Mesenchymal stem cell (in vitro differentiated cells and primary cell): Measurements from ENCODE around the gene HELT.
"Not testable (repeated sequence)": the region's sequence is repeated elsewhere in the genome, so short reads cannot be mapped to it uniquely, and the experiment has no call there.

Experiments used
- DNase-seq: peaks from one replicate; pipeline ENCODE4 v3.0.0-alpha.2; 2013
- H2AFZ ChIP-seq: one replicate; pipeline ENCODE4 v1.6.1; 2013; ENCODE audit warnings: low read depth, mild to moderate bottlenecking, control low read depth, inconsistent platforms, low read length, moderate library complexity
- H2AK5ac ChIP-seq: 2 replicates; pipeline ENCODE4 v1.6.1; 2013; ENCODE audit warnings: low read length, moderate library complexity, mild to moderate bottlenecking, inconsistent platforms; ENCODE audit not compliant: severe bottlenecking
- H2BK120ac ChIP-seq: one replicate; pipeline ENCODE4 v1.6.1; 2013; ENCODE audit warnings: low read depth, mild to moderate bottlenecking, inconsistent platforms, low read length, moderate library complexity
- H2BK12ac ChIP-seq, 2 experiments: one replicate each; pipeline ENCODE4 v1.6.1; 2013; ENCODE audit warnings: inconsistent platforms in 2 of 2, low read length in 2 of 2, mild to moderate bottlenecking in 2 of 2, moderate library complexity in 2 of 2, control low read depth in 1 of 2
- H2BK15ac ChIP-seq: one replicate; pipeline ENCODE4 v1.6.1; 2013; ENCODE audit warnings: mild to moderate bottlenecking, low read depth, inconsistent platforms; ENCODE audit not compliant: poor library complexity, severe bottlenecking
- H2BK5ac ChIP-seq: 2 replicates; pipeline ENCODE4 v1.6.1; 2013; ENCODE audit warnings: low read depth, mild to moderate bottlenecking, low read length, control low read depth, inconsistent platforms; ENCODE audit not compliant: poor library complexity, severe bottlenecking
- H3K14ac ChIP-seq, 2 experiments: one replicate each; pipeline ENCODE4 v1.6.1; 2013; ENCODE audit warnings: inconsistent platforms in 2 of 2, low read length in 2 of 2, control low read depth in 1 of 2, mild to moderate bottlenecking in 1 of 2, moderate library complexity in 1 of 2
- H3K18ac ChIP-seq, 2 experiments: one replicate each; pipeline ENCODE4 v1.6.1; 2013; ENCODE audit warnings: inconsistent platforms in 2 of 2, low read length in 2 of 2, control low read depth in 1 of 2, low read depth in 1 of 2, mild to moderate bottlenecking in 1 of 2
- H3K23ac ChIP-seq, 2 experiments: one replicate each; pipeline ENCODE4 v1.6.1; 2013; ENCODE audit warnings: inconsistent platforms in 2 of 2, low read length in 2 of 2, mild to moderate bottlenecking in 2 of 2, moderate library complexity in 2 of 2, control low read depth in 1 of 2
- H3K27ac ChIP-seq: 2 replicates; pipeline ENCODE4 v1.5.1; 2013; ENCODE audit warnings: mild to moderate bottlenecking, moderate library complexity, low read length, control low read depth, inconsistent platforms; ENCODE audit not compliant: poor library complexity, severe bottlenecking
- H3K27me3 ChIP-seq, 2 experiments: 2 replicates each; pipeline versions ENCODE4 v1.6.1 to v1.7.0; 2013; ENCODE audit warnings: low read length in 2 of 2, mild to moderate bottlenecking in 2 of 2, moderate library complexity in 2 of 2, control low read depth in 1 of 2, inconsistent platforms in 1 of 2; ENCODE audit not compliant: control insufficient read depth in 1 of 2, insufficient read depth in 1 of 2
- H3K36me3 ChIP-seq, 2 experiments: 2 replicates each; pipeline versions ENCODE4 v1.6.1 to v1.7.0; 2013; ENCODE audit warnings: low read length in 2 of 2, control low read depth in 1 of 2, inconsistent platforms in 1 of 2, low read depth in 1 of 2, mild to moderate bottlenecking in 1 of 2; ENCODE audit not compliant: insufficient read depth in 2 of 2, control insufficient read depth in 1 of 2
- H3K4ac ChIP-seq, 2 experiments: one replicate each; pipeline ENCODE4 v1.6.1; 2013; ENCODE audit warnings: inconsistent platforms in 2 of 2, low read length in 2 of 2, mild to moderate bottlenecking in 2 of 2, moderate library complexity in 2 of 2, control low read depth in 1 of 2, low read depth in 1 of 2
- H3K4me1 ChIP-seq: 2 replicates; pipeline ENCODE4 v1.6.1; 2013; ENCODE audit warnings: low read depth, low read length, control low read depth; ENCODE audit not compliant: control insufficient read depth, insufficient read depth
- H3K4me2 ChIP-seq: 2 replicates; pipeline ENCODE4 v1.6.1; 2013; ENCODE audit warnings: low read length, mild to moderate bottlenecking, inconsistent platforms; ENCODE audit not compliant: poor library complexity, severe bottlenecking
- H3K4me3 ChIP-seq, 2 experiments: 2 replicates each; pipeline versions ENCODE4 v1.5.1 to v1.7.0; 2013; ENCODE audit warnings: low read length in 2 of 2, mild to moderate bottlenecking in 2 of 2, control low read depth in 1 of 2, low read depth in 1 of 2; ENCODE audit not compliant: insufficient read depth in 1 of 2
- H3K79me1 ChIP-seq: replicated peaks from 2 replicates; pipeline ENCODE4 v1.6.1; 2013; ENCODE audit warnings: mild to moderate bottlenecking, control low read depth, low read length, inconsistent platforms; ENCODE audit not compliant: poor library complexity, severe bottlenecking
- H3K9ac ChIP-seq: 2 replicates; pipeline ENCODE4 v1.7.0; 2013; ENCODE audit warnings: mild to moderate bottlenecking, low read length, moderate library complexity
- H3K9me3 ChIP-seq: 2 replicates; pipeline ENCODE4 v1.7.0; 2013; ENCODE audit warnings: mild to moderate bottlenecking, low read length; ENCODE audit not compliant: control insufficient read depth
- H4K8ac ChIP-seq: one replicate; pipeline ENCODE4 v1.6.1; 2013; ENCODE audit warnings: inconsistent platforms, mild to moderate bottlenecking, low read length, moderate library complexity
- H4K91ac ChIP-seq: one replicate; pipeline ENCODE4 v1.6.1; 2013; ENCODE audit warnings: mild to moderate bottlenecking, low read length, inconsistent platforms
- WGBS: methylation state at CpG from one replicate; pipeline ENCODE4 v1.1.7; 2013; ENCODE audit warnings: mixed read lengths; 5-methylcytosine and 5-hydroxymethylcytosine counted together

The HELT gene

GRCh38 chr4:185036842-185037241 is 18.6 kb downstream of the HELT start:
- Histone ChIP-seq H3K4ac (no peak overlapping the region), H3K4me2 (no peak overlapping the region), H3K4me1 (no peaks in the 10 kb centered on the region), H3K14ac (peak overlapping the region in 1 of 2 experiments; percentile 68), H3K23ac (no peak overlapping the region), H3K9me3 (no peaks in the 10 kb centered on the region), H2BK15ac (no peak overlapping the region), H4K91ac (no peak overlapping the region), H2BK120ac (no peak overlapping the region), H3K27ac (no peak overlapping the region), H2BK12ac (no peak overlapping the region), H3K18ac (no peak overlapping the region), H3K27me3 (peaks cover 12 to 33% of the 10 kb centered on the region in 2 experiments), H2AFZ (no peak overlapping the region), H4K8ac (no peak overlapping the region), H3K36me3 (no peaks in the 10 kb centered on the region), H2AK5ac (no peak overlapping the region), H3K9ac (no peak overlapping the region), H3K4me3 (no peak overlapping the region), H2BK5ac (no peak overlapping the region), H3K79me1 (no peaks in the 10 kb centered on the region)
- 61% methylated on average over 5 of the region's 6 CpGs for WGBS
- no peak for DNase-seq

DNA sequence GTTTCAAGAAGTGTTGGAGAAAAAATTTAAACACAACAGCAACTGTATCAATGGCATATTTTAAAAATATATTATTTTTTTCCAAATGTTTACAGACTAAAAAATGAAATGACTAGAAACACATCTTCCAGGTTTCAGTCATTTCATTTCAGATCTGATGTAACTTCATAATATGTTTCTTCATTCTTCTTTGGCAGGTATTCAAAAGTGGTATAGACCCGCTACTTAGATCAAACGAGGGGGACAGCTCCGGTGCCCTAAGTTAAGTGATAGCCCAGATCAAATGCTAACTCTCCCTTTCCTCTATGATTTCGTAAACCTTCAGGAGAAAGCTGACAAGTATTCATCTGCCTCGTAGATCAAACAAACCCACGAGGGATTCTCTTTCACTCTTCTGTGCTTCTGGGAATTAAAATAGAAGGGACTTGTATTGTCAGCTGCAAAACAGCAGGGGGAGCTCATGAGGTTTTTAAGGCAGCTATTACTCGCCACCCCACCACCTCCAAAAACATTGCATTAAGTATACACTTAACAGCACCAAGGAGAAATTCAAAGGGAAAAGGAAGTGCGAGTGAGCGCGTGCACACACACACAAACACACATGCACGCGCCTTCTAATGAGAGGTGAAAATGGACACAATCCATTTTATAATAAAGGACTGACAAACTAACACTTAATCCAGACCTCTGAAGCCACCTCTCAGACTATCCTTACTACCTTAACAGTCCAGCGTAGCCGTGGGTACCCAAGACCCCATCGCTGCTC is 21.4 kb downstream of the HELT start:
- no peak overlapping the region for H3K23ac ChIP-seq
- DNase-seq, result peak; percentile 56
- H3K4me1 ChIP-seq, result no peaks in the 10 kb centered on the region
- H3K9ac ChIP-seq, result peak overlapping the region; percentile 56
- no peak overlapping the region for H3K14ac ChIP-seq
- H3K27ac ChIP-seq, result no peak overlapping the region
- H2AK5ac ChIP-seq, result no peak overlapping the region
- no peak overlapping the region for H4K91ac ChIP-seq
- no peak overlapping the region for H4K8ac ChIP-seq
- H3K4me2 ChIP-seq, result peak overlapping the region; percentile 33
- H3K18ac ChIP-seq, result no peak overlapping the region
- no peak overlapping the region for H3K4ac ChIP-seq
- H3K36me3 ChIP-seq, result no peaks in the 10 kb centered on the region
- peaks cover 0 to 10% of the 10 kb centered on the region in 2 experiments for H3K27me3 ChIP-seq
- H2BK15ac ChIP-seq, result no peak overlapping the region
- H3K79me1 ChIP-seq, result no peaks in the 10 kb centered on the region
- no peak overlapping the region for H2BK5ac ChIP-seq
- no peak overlapping the region for H2BK120ac ChIP-seq
- H3K4me3 ChIP-seq, result peak overlapping the region in 1 of 2 experiments; percentile 29
- no peaks in the 10 kb centered on the region for H3K9me3 ChIP-seq
- no peak overlapping the region for H2AFZ ChIP-seq
- 52% methylated on average over 12 of the region's 15 CpGs for WGBS
- H2BK12ac ChIP-seq, result no peak overlapping the region

DNA sequence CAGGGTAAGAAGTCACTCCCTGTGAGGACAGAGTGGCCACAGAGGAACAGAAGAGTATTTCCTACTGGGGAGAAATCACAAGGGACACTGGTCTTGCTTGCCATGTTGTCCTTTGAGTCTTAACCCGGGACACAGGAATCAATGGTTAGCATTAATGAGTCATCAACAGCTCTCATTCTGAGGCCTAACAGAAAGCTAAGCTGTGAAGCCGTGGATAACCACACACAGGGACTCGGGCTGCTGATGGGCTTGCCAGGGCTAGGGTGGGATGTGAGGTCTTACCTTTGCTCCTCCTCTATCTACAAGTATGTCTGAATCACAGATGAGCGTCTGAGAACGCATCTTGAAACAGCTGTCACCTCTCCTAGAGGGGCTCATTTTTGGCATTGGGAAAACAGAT is 22.2 kb downstream of the HELT start:
- H2BK120ac ChIP-seq, result no peak overlapping the region
- H3K9me3 ChIP-seq, result no peaks in the 10 kb centered on the region
- no peaks in the 10 kb centered on the region for H3K36me3 ChIP-seq
- no peak overlapping the region for H3K18ac ChIP-seq
- H2BK15ac ChIP-seq, result no peak overlapping the region
- H2BK5ac ChIP-seq, result no peak overlapping the region
- H2AK5ac ChIP-seq, result no peak overlapping the region
- no peak overlapping the region for H3K27ac ChIP-seq
- no peak overlapping the region for H4K8ac ChIP-seq
- H3K23ac ChIP-seq, result no peak overlapping the region
- H3K4ac ChIP-seq, result no peak overlapping the region
- H2BK12ac ChIP-seq, result no peak overlapping the region
- no peak overlapping the region for H3K9ac ChIP-seq
- DNase-seq, result peak; percentile 5
- no peak overlapping the region for H4K91ac ChIP-seq
- H2AFZ ChIP-seq, result no peak overlapping the region
- no peaks in the 10 kb centered on the region for H3K79me1 ChIP-seq
- H3K14ac ChIP-seq, result peak overlapping the region in 1 of 2 experiments; percentile 26
- peaks cover 0 to 13% of the 10 kb centered on the region in 2 experiments for H3K27me3 ChIP-seq
- no peaks in the 10 kb centered on the region for H3K4me1 ChIP-seq
- no peak overlapping the region for H3K4me2 ChIP-seq
- WGBS, result 70% methylated on average over 5 of the region's 5 CpGs
- H3K4me3 ChIP-seq, result no peak overlapping the region

DNA sequence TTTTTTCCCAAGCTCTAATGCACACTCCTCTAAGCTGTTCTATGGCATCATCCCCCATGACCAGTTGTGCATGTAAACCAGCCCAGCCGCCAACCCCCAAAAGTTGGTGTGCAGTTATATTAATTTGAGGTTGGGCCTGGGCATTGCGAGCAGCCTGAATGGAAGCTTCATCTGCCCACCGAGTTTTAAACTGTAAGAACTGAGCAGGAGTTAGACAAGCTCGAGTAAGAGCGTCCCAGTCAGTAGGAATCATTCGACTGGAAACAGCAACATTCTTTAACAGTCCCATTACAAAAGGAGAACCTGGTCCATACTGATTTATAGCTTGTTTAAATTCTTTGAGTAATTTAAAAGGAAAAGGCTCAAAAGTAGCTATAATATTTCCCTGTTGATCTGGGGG is 32.0 kb downstream of the HELT start:
- H2BK15ac ChIP-seq, H3K79me1 ChIP-seq, H3K27ac ChIP-seq, H2BK12ac ChIP-seq, H2BK120ac ChIP-seq, H3K4ac ChIP-seq, H2AFZ ChIP-seq, H3K23ac ChIP-seq, H2BK5ac ChIP-seq, H4K91ac ChIP-seq, H3K14ac ChIP-seq, H3K36me3 ChIP-seq, H4K8ac ChIP-seq, H3K4me1 ChIP-seq, H2AK5ac ChIP-seq, H3K9me3 ChIP-seq, H3K9ac ChIP-seq, H3K18ac ChIP-seq, H3K4me3 ChIP-seq, DNase-seq, H3K4me2 ChIP-seq: not testable (repeated sequence)
- H3K27me3 ChIP-seq, result peaks cover 7 to 39% of the 10 kb centered on the region in 2 experiments
- 100% methylated on average over 2 of the region's 6 CpGs for WGBS
